B cell (primary cell): ENCODE results near the gene KDM7A. TPM values are rescaled to one million over a fixed set of nuclear protein-coding genes. Genes with fewer than 3 reads are reported as not detected.

Experiments used
- ATAC-seq: fragments of 200-7000 bp; cut with Tn5 transposase; one replicate; pipeline ENCODE4 v1.10.0; 2021; ENCODE audit warnings: low read depth, mild to moderate bottlenecking, moderate number of reproducible peaks, moderate library complexity
- CTCF ChIA-PET: fragments of 350-600 bp; sonication (Branson Sonifier 250); formaldehyde crosslinking; loops from one replicate; lab custom pipeline; 2021; ENCODE audit warnings: antibody characterized with exemption, inconsistent platforms; lab: Charles Lee
- POLR2A ChIA-PET: fragments of 350-600 bp; sonication (Branson Sonifier 250); formaldehyde crosslinking; loops from one replicate; lab custom pipeline; 2021; ENCODE audit warnings: antibody characterized with exemption; lab: Charles Lee
- DNase-seq: peaks from one replicate; pipeline ENCODE4 v3.0.0; 2013
- H2AFZ ChIP-seq: 2 replicates; pipeline ENCODE4 v1.6.1; 2012; ENCODE audit warnings: mild to moderate bottlenecking, low read depth, low read length; ENCODE audit not compliant: insufficient read depth, poor library complexity, severe bottlenecking
- H3K27ac ChIP-seq, 2 donors: 1 replicate in 1 of 2; 2 replicates in 1 of 2; pipeline ENCODE4 v1.5.1; 2012 to 2013; ENCODE audit warnings: low read length in 2 of 2, mild to moderate bottlenecking in 2 of 2, moderate library complexity in 1 of 2
- H3K27me3 ChIP-seq, 4 experiments: fragments of 200-600 bp in 1 of 4; sonication (generic) in 1 of 4; replicated peaks in 1 of 4; 1 replicate in 2 of 4; 2 replicates in 2 of 4; pipeline versions ENCODE4 v1.6.1 to v1.7.0; 2013 to 2016; ENCODE audit warnings: low read length in 3 of 4, mild to moderate bottlenecking in 2 of 4, mixed read lengths in 1 of 4, moderate library complexity in 1 of 4; ENCODE audit not compliant: insufficient read depth in 4 of 4, control insufficient read depth in 3 of 4; ENCODE audit errors: control extremely low read depth in 1 of 4
- H3K36me3 ChIP-seq, 2 experiments: replicated peaks in 1 of 2; 1 replicate in 1 of 2; 2 replicates in 1 of 2; pipeline versions ENCODE4 v1.6.1 to v1.7.1; 2013; ENCODE audit warnings: low read length in 1 of 2; ENCODE audit not compliant: insufficient read depth in 2 of 2, control insufficient read depth in 1 of 2; ENCODE audit errors: control extremely low read depth in 1 of 2, extremely low read depth in 1 of 2
- H3K4me1 ChIP-seq, 2 donors: fragments of 200-600 bp in 1 of 2; sonication (generic) in 1 of 2; 1 replicate in 1 of 2; 2 replicates in 1 of 2; pipeline versions ENCODE4 v1.5.1 to v1.6.1; 2013 to 2017; ENCODE audit warnings: low read length in 2 of 2; ENCODE audit not compliant: control insufficient read depth in 2 of 2, insufficient read depth in 2 of 2
- H3K4me2 ChIP-seq: replicated peaks from 2 replicates; pipeline ENCODE3; 2012; ENCODE audit warnings: mild to moderate bottlenecking, low read depth, low read length; ENCODE audit not compliant: poor library complexity, severe bottlenecking
- H3K4me3 ChIP-seq, 5 experiments: fragments of 200-600 bp in 1 of 5; sonication (generic) in 1 of 5; 1 replicate in 3 of 5; 2 replicates in 2 of 5; pipeline versions ENCODE4 v1.5.1 to v1.7.0; 2011 to 2016; ENCODE audit warnings: low read length in 4 of 5, mild to moderate bottlenecking in 4 of 5, low read depth in 2 of 5, control low read depth in 1 of 5, moderate library complexity in 1 of 5; ENCODE audit not compliant: insufficient read depth in 1 of 5; ENCODE audit errors: control extremely low read depth in 1 of 5, extremely low read depth in 1 of 5
- H3K79me2 ChIP-seq: fragments of 200-600 bp; sonication (generic); one replicate; pipeline ENCODE4 v1.6.0; 2016; ENCODE audit warnings: low read length; ENCODE audit not compliant: control insufficient read depth, insufficient read depth
- H3K9ac ChIP-seq: fragments of 200-600 bp; sonication (generic); 2 replicates; pipeline ENCODE4 v1.6.1; 2017; ENCODE audit warnings: mild to moderate bottlenecking, low read length, moderate library complexity
- H3K9me3 ChIP-seq, 3 donors: one replicate each; pipeline versions ENCODE4 v1.6.1 to v1.7.1; 2013; ENCODE audit warnings: low read length in 2 of 3; ENCODE audit not compliant: control insufficient read depth in 2 of 3, insufficient read depth in 1 of 3; ENCODE audit errors: control extremely low read depth in 1 of 3
- H4K20me1 ChIP-seq: 2 replicates; pipeline ENCODE4 v1.6.0; 2012; ENCODE audit warnings: mild to moderate bottlenecking, low read length; ENCODE audit not compliant: insufficient read depth, control insufficient read depth, poor library complexity, severe bottlenecking
- H3K27ac Mint-ChIP-seq: one replicate; pipeline ENCODE4 v1.8.0; 2021; ENCODE audit warnings: mixed read lengths
- H3K27me3 Mint-ChIP-seq: one replicate; pipeline ENCODE4 v1.8.0; 2021; ENCODE audit warnings: mixed read lengths
- H3K4me1 Mint-ChIP-seq: one replicate; pipeline ENCODE4 v1.8.0; 2021; ENCODE audit warnings: mixed read lengths
- H3K4me3 Mint-ChIP-seq: one replicate; pipeline ENCODE4 v1.8.0; 2021; ENCODE audit warnings: mixed read lengths
- H3K9me3 Mint-ChIP-seq: one replicate; pipeline ENCODE4 v1.8.0; 2022; ENCODE audit warnings: mixed read lengths; ENCODE audit not compliant: insufficient read depth
- EZH2 ChIP-seq: IDR thresholded peaks from 2 replicates; pipeline ENCODE4 v1.6.1; 2012; ENCODE audit warnings: borderline replicate concordance, low read depth, mild to moderate bottlenecking, moderate library complexity, low read length; ENCODE audit not compliant: insufficient read depth, poor library complexity, severe bottlenecking
- WGBS: methylation state at CpG from one replicate; pipeline ENCODE4 v1.1.5; 2013; ENCODE audit warnings: missing lambda C conversion rate; ENCODE audit not compliant: insufficient coverage; 5-methylcytosine and 5-hydroxymethylcytosine counted together
- intact Hi-C: fragments of 100-400 bp; cut with micrococcal nuclease; formaldehyde crosslinking; loops from one replicate; pipeline ENCODE4 v1.10.0; 2022
- polyA plus RNA-seq: library from polyadenylated mRNA; depleted of rRNA; stranded (reverse); fragments of >200 nt; gene quantifications from 2 replicates; pipeline ENCODE4 v1.2.3, GENCODE V29; 2012
- total RNA-seq, 2 donors: library from RNA; stranded (reverse); fragments of 120-200 nt in 1 of 2; gene quantifications; 1 replicate in 1 of 2; 2 replicates in 1 of 2; pipeline versions ENCODE4 v1.2.3 to v1.2.4, GENCODE V29; 2013 to 2022
- TF ChIP-seq, protein P1 (sequence below): fragments of 200-600 bp; IDR thresholded peaks from one replicate; pipeline ENCODE4 v1.8.0; 2022; ENCODE audit warnings: antibody characterized with exemption, mild to moderate bottlenecking

KDM7A gene
- total and polyA plus RNA-seq, 2 donors (not counting 1 experiment from before 2014, with no cell fraction given): 16.1 to 50.8 TPM

DNA sequence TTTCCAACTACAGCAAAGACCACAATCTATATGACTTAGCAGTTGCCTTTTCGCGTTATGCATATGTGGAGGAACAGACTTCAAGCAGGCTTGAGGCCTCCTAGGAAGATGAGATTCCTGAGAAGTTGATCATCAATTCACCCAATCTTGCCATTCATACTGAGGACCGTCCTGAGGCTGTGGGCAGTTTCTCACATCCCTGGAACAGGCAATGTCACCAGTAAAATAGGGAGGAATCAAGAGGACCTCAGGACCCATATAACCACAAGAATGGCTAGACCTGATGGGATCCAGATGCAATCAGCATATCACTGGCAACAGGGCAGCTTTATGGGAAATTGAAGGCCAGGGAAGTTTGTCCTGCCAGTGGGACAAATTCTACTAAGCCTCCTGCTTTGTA is 17.3 kb downstream of the KDM7A start:
- no peaks in the 10 kb centered on the region for H3K27me3 ChIP-seq
- Mint-ChIP-seq H3K9me3 (no peaks in the 10 kb centered on the region), H3K27me3 (no peaks in the 10 kb centered on the region), H3K4me3 (no peak overlapping the region), H3K27ac (no peak overlapping the region), H3K4me1 (peaks cover 69% of the 10 kb centered on the region)
- no CpG with 5 or more reads among the region's 3 CpGs for WGBS
- H3K9me3 ChIP-seq: no peaks in the 10 kb centered on the region
- DNase-seq (no peak), ATAC-seq (no peak)
- H3K36me3 ChIP-seq: peaks cover 0 to 12% of the 10 kb centered on the region in 2 experiments
- POLR2A ChIA-PET: no interaction called here
- intact Hi-C loops: no loop called here
- peaks cover 25 to 29% of the 10 kb centered on the region in 2 donors for H3K4me1 ChIP-seq
- no peak overlapping the region for H3K27ac ChIP-seq
- H3K79me2 ChIP-seq: peaks cover 99% of the 10 kb centered on the region
- H3K4me2 ChIP-seq: no peak overlapping the region
- no peak overlapping the region for H3K4me3 ChIP-seq
- CTCF ChIA-PET: no interaction called here
- TF ChIP-seq, protein P1, sequence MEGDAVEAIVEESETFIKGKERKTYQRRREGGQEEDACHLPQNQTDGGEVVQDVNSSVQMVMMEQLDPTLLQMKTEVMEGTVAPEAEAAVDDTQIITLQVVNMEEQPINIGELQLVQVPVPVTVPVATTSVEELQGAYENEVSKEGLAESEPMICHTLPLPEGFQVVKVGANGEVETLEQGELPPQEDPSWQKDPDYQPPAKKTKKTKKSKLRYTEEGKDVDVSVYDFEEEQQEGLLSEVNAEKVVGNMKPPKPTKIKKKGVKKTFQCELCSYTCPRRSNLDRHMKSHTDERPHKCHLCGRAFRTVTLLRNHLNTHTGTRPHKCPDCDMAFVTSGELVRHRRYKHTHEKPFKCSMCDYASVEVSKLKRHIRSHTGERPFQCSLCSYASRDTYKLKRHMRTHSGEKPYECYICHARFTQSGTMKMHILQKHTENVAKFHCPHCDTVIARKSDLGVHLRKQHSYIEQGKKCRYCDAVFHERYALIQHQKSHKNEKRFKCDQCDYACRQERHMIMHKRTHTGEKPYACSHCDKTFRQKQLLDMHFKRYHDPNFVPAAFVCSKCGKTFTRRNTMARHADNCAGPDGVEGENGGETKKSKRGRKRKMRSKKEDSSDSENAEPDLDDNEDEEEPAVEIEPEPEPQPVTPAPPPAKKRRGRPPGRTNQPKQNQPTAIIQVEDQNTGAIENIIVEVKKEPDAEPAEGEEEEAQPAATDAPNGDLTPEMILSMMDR: no peak
- no peak for TF ChIP-seq EZH2
- H3K9ac ChIP-seq: no peak overlapping the region
- H4K20me1 ChIP-seq: peaks cover 97% of the 10 kb centered on the region
- no peak overlapping the region for H2AFZ ChIP-seq

DNA sequence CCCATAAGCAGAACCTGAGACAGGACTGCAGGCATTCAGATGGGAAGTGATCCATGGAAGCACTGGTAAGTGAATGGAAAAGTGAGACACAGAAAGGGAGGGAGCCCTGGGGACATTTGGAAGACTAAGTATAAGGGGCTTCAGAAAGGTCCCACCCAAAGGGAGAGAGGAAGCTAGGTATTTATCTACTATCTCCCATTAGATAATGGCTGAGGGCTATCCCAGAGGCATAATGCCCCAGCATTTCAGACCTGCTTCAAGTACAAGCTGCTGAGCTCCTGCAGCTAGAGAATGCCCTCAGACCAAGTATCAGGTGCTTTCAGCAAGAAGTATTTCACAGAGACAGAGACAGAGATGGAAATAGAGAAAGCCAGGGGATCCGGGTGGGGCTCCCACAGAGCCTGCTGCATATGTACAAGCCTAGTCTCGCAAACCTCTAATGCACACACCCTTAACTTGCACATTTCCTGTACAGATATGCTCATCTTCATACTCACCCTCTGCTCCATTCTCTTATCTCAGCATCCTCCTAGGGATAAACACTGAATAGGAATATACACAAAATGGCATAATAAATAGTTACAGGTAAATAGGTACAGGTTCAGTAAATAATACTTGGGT is 20.2 kb downstream of the KDM7A start:
- ATAC-seq: no peak
- Histone ChIP-seq H2AFZ (no peak overlapping the region), H3K36me3 (peaks cover 0 to 14% of the 10 kb centered on the region in 2 experiments), H3K9me3 (no peaks in the 10 kb centered on the region), H3K27me3 (no peaks in the 10 kb centered on the region), H3K4me2 (peak overlapping the region; percentile 14), H3K4me1 (peaks cover 30 to 31% of the 10 kb centered on the region in 2 donors), H4K20me1 (peaks cover 97% of the 10 kb centered on the region), H3K4me3 (no peak overlapping the region), H3K79me2 (peaks cover 99% of the 10 kb centered on the region), H3K9ac (no peak overlapping the region), H3K27ac (no peak overlapping the region)
- WGBS: 100% methylated on average over 1 of the region's 2 CpGs
- intact Hi-C loops: no loop called here
- Mint-ChIP-seq H3K4me1 (peaks cover 65% of the 10 kb centered on the region), H3K27me3 (no peaks in the 10 kb centered on the region), H3K9me3 (no peaks in the 10 kb centered on the region), H3K27ac (no peak overlapping the region), H3K4me3 (no peak overlapping the region)
- no peak for TF ChIP-seq EZH2
- ChIA-PET POLR2A (no interaction called here), CTCF (no interaction called here)
- no peak for DNase-seq
